Keratinocyte (primary cell): ENCODE measurements around the gene UTF1. TPM values are rescaled to one million over a fixed set of nuclear protein-coding genes. Genes with fewer than 3 reads are reported as not detected.

Source experiments
- DNase-seq: peaks from one replicate; pipeline ENCODE4 v3.0.0-alpha.2; 2011; ENCODE audit warnings: low read depth, missing footprints, low spot score
- FAIRE-seq: peaks from 2 replicates; lab custom pipeline; 2011; peaks lifted over from hg19 to GRCh38; lab: Jason Lieb, UNC
- H2AFZ ChIP-seq: 2 replicates; pipeline ENCODE4 v1.6.0; 2012; ENCODE audit warnings: low read length, control low read depth, inconsistent platforms; ENCODE audit not compliant: control insufficient read depth
- H3K27ac ChIP-seq: 2 replicates; pipeline ENCODE4 v1.5.1; 2011; ENCODE audit warnings: low read length; ENCODE audit not compliant: control insufficient read depth, insufficient read depth
- H3K27me3 ChIP-seq: 3 replicates; pipeline ENCODE4 v1.6.0; 2011; ENCODE audit warnings: low read length; ENCODE audit not compliant: control insufficient read depth, insufficient read depth; ENCODE audit errors: extremely low read depth
- H3K36me3 ChIP-seq, 2 experiments: 2 replicates in 1 of 2; 3 replicates in 1 of 2; pipeline ENCODE4 v1.5.1; 2011; ENCODE audit warnings: low read length in 2 of 2, mild to moderate bottlenecking in 1 of 2; ENCODE audit not compliant: control insufficient read depth in 2 of 2, insufficient read depth in 2 of 2; ENCODE audit errors: extremely low read depth in 1 of 2
- H3K4me1 ChIP-seq: 3 replicates; pipeline ENCODE4 v1.5.1; 2011; ENCODE audit warnings: low read length; ENCODE audit not compliant: control insufficient read depth, insufficient read depth; ENCODE audit errors: extremely low read depth
- H3K4me2 ChIP-seq: 3 replicates; pipeline ENCODE4 v1.6.0; 2011; ENCODE audit warnings: low read depth, low read length; ENCODE audit not compliant: control insufficient read depth, insufficient read depth; ENCODE audit errors: extremely low read depth
- H3K4me3 ChIP-seq, 3 experiments: fragments of 200-600 bp in 1 of 3; sonication (generic) in 1 of 3; 2 replicates in 2 of 3; 3 replicates in 1 of 3; pipeline ENCODE4 v1.5.1; 2011 to 2016; ENCODE audit warnings: low read length in 3 of 3, mild to moderate bottlenecking in 3 of 3, control low read depth in 2 of 3, inconsistent platforms in 1 of 3, low read depth in 1 of 3, mixed read lengths in 1 of 3, mixed run types in 1 of 3, moderate library complexity in 1 of 3; ENCODE audit not compliant: control insufficient read depth in 2 of 3, insufficient read depth in 2 of 3; ENCODE audit errors: extremely low read depth in 1 of 3
- H3K79me2 ChIP-seq: 2 replicates; pipeline ENCODE4 v1.6.0; 2012; ENCODE audit warnings: low read length; ENCODE audit not compliant: control insufficient read depth, insufficient read depth
- H3K9ac ChIP-seq: 3 replicates; pipeline ENCODE4 v1.6.0; 2011; ENCODE audit warnings: low read length; ENCODE audit not compliant: control insufficient read depth, insufficient read depth; ENCODE audit errors: extremely low read depth
- H3K9me1 ChIP-seq: 3 replicates; pipeline ENCODE4 v1.6.0; 2011; ENCODE audit warnings: low read length; ENCODE audit not compliant: control insufficient read depth, insufficient read depth; ENCODE audit errors: extremely low read depth
- H3K9me3 ChIP-seq: 2 replicates; pipeline ENCODE4 v1.5.1; 2012; ENCODE audit warnings: low read depth, low read length; ENCODE audit not compliant: control insufficient read depth
- H4K20me1 ChIP-seq: 3 replicates; pipeline ENCODE4 v1.6.0; 2011; ENCODE audit warnings: low read length; ENCODE audit not compliant: control insufficient read depth, insufficient read depth; ENCODE audit errors: extremely low read depth
- EZH2 ChIP-seq: IDR thresholded peaks from one replicate; pipeline ENCODE4 v1.6.1; 2012; ENCODE audit warnings: inconsistent platforms, mild to moderate bottlenecking, low read length, moderate library complexity
- dilution Hi-C: fragments of 300-500 bp; cut with MboI; formaldehyde crosslinking; loops from one replicate; pipeline ENCODE4 v1.7.0; 2020; ENCODE audit warnings: low sequenced_read_pairs; ENCODE audit not compliant: extremely low pct_ligation_motif_present
- polyA plus RNA-seq, 5 experiments: library from polyadenylated mRNA; depleted of rRNA in 3 of 5; stranded (reverse) in 3 of 5; stranded (forward) in 1 of 5; unstranded in 1 of 5; fragments of >200 nt; gene quantifications; 1 replicate in 1 of 5; 2 replicates in 3 of 5; 3 replicates in 1 of 5; pipeline versions ENCODE4 v1.2.1 to v1.2.3, GENCODE V29; 2011 to 2012; ENCODE audit warnings: missing spikeins in 2 of 5, low read depth in 1 of 5, low replicate concordance in 1 of 5
- TF ChIP-seq, protein P1 (sequence below), 3 experiments: IDR thresholded peaks in 1 of 3; conservative IDR thresholded peaks in 1 of 3; optimal IDR thresholded peaks in 1 of 3; 2 replicates in 2 of 3; 3 replicates in 1 of 3; pipeline versions ENCODE3 to v1.5.1; 2011; ENCODE audit warnings: low read length in 3 of 3, mild to moderate bottlenecking in 3 of 3, moderate library complexity in 2 of 3, control low read depth in 1 of 3, inconsistent platforms in 1 of 3; ENCODE audit not compliant: insufficient read depth in 2 of 3; ENCODE audit errors: extremely low read depth in 1 of 3

Gene UTF1
- polyA plus RNA-seq, 1 donor (not counting 4 experiments of a cell fraction or from before 2014, with no cell fraction given) = not detected

DNA sequence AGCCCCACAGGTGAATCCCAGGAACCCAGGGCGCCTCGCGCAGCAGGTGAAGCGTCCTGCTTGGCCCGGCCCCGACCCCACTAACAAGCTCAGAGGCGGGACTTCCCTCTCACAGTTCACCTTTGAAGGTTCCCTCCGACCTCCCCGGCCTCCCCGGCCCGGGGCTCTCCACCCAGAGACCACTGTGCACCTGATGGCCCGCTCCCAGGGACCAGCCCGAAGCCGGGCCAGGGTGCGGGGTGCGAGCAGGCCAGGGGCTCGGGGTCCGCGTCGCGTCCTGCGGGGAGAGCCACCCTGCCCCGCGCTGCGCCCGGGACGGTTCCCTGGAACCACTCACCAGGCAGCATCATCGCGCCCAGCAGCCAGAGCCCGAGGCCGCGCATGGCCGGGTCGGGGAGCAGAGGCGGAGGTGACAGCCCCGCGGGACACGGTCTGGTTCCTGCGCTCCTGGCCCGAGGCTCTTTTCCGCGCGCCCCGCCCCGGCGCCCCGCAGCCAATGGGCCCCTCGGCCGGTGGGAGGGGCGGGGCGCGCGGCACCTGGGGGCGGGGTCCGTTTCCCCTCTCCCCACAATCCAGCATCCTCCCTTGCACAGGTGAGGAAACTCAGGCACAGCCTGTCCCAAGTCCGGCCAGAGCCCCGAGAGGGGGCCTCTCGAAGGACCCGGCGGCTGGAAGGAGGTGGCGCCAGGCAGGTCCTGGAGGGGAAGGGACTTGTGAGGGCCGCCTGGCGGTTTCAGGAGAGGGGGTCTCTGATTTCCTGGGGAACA is 46.6 kb downstream of the UTF1 start, which contains the start of gene ADAM8:
Gene ADAM8 (minus strand): TSS at position 434 of the 767 bp plus-strand sequence. CDS start 51 bp downstream, at position 383.
- Histone ChIP-seq H3K79me2 (peaks cover 44% of the 10 kb centered on the region), H3K4me3 (peak within 1 kb of the TSS; percentile 61 to 96 (median 86)), H3K9me3 (no peaks in the 10 kb centered on the region), H2AFZ (no peak within 1 kb of the TSS), H3K36me3 (peaks cover 11 to 27% of the 10 kb centered on the region in 2 experiments), H4K20me1 (no peaks in the 10 kb centered on the region), H3K9me1 (no peaks in the 10 kb centered on the region), H3K4me1 (peaks cover 39% of the 10 kb centered on the region), H3K4me2 (peak within 1 kb of the TSS; percentile 86), H3K9ac (peak within 1 kb of the TSS; percentile 99), H3K27ac (peak within 1 kb of the TSS; percentile 98), H3K27me3 (no peaks in the 10 kb centered on the region)
- FAIRE-seq (no peak), DNase-seq (no peak)
- no peak for TF ChIP-seq EZH2
- TF ChIP-seq, protein P1, sequence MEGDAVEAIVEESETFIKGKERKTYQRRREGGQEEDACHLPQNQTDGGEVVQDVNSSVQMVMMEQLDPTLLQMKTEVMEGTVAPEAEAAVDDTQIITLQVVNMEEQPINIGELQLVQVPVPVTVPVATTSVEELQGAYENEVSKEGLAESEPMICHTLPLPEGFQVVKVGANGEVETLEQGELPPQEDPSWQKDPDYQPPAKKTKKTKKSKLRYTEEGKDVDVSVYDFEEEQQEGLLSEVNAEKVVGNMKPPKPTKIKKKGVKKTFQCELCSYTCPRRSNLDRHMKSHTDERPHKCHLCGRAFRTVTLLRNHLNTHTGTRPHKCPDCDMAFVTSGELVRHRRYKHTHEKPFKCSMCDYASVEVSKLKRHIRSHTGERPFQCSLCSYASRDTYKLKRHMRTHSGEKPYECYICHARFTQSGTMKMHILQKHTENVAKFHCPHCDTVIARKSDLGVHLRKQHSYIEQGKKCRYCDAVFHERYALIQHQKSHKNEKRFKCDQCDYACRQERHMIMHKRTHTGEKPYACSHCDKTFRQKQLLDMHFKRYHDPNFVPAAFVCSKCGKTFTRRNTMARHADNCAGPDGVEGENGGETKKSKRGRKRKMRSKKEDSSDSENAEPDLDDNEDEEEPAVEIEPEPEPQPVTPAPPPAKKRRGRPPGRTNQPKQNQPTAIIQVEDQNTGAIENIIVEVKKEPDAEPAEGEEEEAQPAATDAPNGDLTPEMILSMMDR (optimal IDR thresholded peaks at IDR 0.05 in 1 of 3, IDR thresholded peaks at IDR 0.05 in 1 of 3, conservative IDR thresholded peaks at IDR 0.05 in 1 of 3; ENCODE audit: extremely low read depth in 1 of 3, insufficient read depth in 2 of 3, low read length in 3 of 3) = no peak
- dilution Hi-C loops = no loop called here

DNA sequence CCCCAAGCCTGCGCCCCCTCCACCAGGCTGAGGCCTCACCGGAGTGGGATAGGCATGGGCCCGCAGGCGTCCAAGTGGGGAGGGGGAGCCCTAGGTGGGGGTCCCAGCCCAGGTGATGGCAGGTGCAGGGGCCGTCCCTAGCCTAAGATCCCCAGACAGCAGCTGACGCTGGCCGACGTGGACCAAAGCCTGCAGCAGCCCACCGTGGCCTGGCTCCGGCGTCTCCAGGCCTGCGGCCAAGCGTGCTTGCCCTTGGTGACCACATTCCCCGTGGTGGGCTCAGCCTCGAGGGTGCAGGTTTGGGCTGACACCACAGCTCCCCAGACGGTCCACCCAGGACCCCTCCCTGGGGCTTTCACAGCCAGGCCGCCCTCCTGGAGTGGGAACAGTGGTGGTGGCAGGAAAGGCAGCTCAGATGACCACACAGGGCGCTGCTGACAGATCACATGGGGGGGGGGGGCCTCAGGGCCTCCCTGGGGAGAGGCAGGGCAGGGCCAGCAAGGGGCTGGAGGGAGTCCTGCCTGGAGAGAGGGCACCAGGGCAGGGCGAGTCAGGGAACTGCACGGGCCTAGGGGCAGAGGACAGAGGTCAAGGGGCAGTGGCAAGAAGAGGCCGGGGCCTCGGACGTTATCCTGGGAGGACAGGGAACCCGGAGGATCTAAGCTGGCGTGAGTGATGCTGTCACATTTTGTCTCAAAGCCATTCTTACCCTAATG is 47.4 kb downstream of the UTF1 start:
- H3K36me3 ChIP-seq = peaks cover 14 to 26% of the 10 kb centered on the region in 2 experiments

More for the DNA sequence above, 47.4 kb downstream of the UTF1 start:
- DNase-seq (no peak), FAIRE-seq (no peak)
- peaks cover 39% of the 10 kb centered on the region for H3K4me1 ChIP-seq
- TF ChIP-seq, protein P1 (optimal IDR thresholded peaks at IDR 0.05 in 1 of 3, IDR thresholded peaks at IDR 0.05 in 1 of 3, conservative IDR thresholded peaks at IDR 0.05 in 1 of 3; ENCODE audit: extremely low read depth in 1 of 3, insufficient read depth in 2 of 3, low read length in 3 of 3) = no peak
- TF ChIP-seq EZH2 = no peak
- H3K9me3 ChIP-seq = no peaks in the 10 kb centered on the region
- no peak overlapping the region for H2AFZ ChIP-seq
- H3K4me3 ChIP-seq = peak overlapping the region in 2 of 3 experiments; percentile 61 to 86
- dilution Hi-C loops = no loop called here
- peaks cover 38% of the 10 kb centered on the region for H3K79me2 ChIP-seq
- no peaks in the 10 kb centered on the region for H4K20me1 ChIP-seq
- peak overlapping the region; percentile 82 for H3K27ac ChIP-seq
- H3K27me3 ChIP-seq = no peaks in the 10 kb centered on the region
- peak overlapping the region; percentile 99 for H3K9ac ChIP-seq
- H3K4me2 ChIP-seq = peak overlapping the region; percentile 86
- no peaks in the 10 kb centered on the region for H3K9me1 ChIP-seq
